GM12878 (cell line): ENCODE data around the gene KCNS1. TPM values are rescaled to one million over a fixed set of nuclear protein-coding genes. Genes with fewer than 3 reads are reported as not detected.

ENCODE experiments used
- ATAC-seq: fragments of 200-7000 bp; cut with Tn5 transposase; 3 replicates; pipeline ENCODE4 v1.9.1; 2020; ENCODE audit warnings: mild to moderate bottlenecking, moderate library complexity
- BruUV-seq: library from RNA; stranded (reverse); fragments of 400-500 nt; replicated peaks from 2 replicates; lab custom pipeline; 2021; lab: Mats Ljungman, UMichigan
- CTCF ChIA-PET: fragments of 300-600 bp; sonication (Branson Sonifier 250); formaldehyde crosslinking; extraction: SDS; loops from one replicate; lab custom pipeline; 2021; ENCODE audit warnings: inconsistent platforms; lab: Yijun Ruan, JAX
- POLR2A ChIA-PET: fragments of 350-600 bp; formaldehyde crosslinking; extraction: SDS; loops from one replicate; lab custom pipeline; 2021; ENCODE audit warnings: inconsistent platforms; lab: Charles Lee
- RAD21 ChIA-PET: fragments of 300-600 bp; sonication (Branson Sonifier 250); formaldehyde crosslinking; loops from one replicate; lab custom pipeline; 2023; ENCODE audit warnings: antibody characterized with exemption; ENCODE audit not compliant: unreplicated experiment; lab: Charles Lee
- SMC1A ChIA-PET: fragments of 300-600 bp; sonication (Branson Sonifier 250); formaldehyde crosslinking; loops from one replicate; lab custom pipeline; 2023; ENCODE audit not compliant: unreplicated experiment, uncharacterized antibody; lab: Charles Lee
- DNase-seq: peaks from one replicate; pipeline ENCODE4 v3.0.0-alpha.2; 2011; ENCODE audit warnings: low read depth, low spot score
- FAIRE-seq: peaks from 3 replicates; lab custom pipeline; 2011; peaks lifted over from hg19 to GRCh38; lab: Jason Lieb, UNC
- H2AFZ ChIP-seq: 2 replicates; pipeline ENCODE4 v1.6.0; 2011; ENCODE audit warnings: low read depth, low read length, control low read depth; ENCODE audit not compliant: control insufficient read depth
- H3K27ac ChIP-seq: 2 replicates; pipeline ENCODE4 v1.5.1; 2011; ENCODE audit warnings: control low read depth; ENCODE audit not compliant: control insufficient read depth, insufficient read depth
- H3K27me3 ChIP-seq, 2 experiments: replicated peaks in 1 of 2; 2 replicates each; pipeline versions ENCODE4 v1.6.0 to v1.6.1; 2011; ENCODE audit warnings: low read length in 1 of 2; ENCODE audit not compliant: control insufficient read depth in 2 of 2, insufficient read depth in 2 of 2
- H3K36me3 ChIP-seq, 2 experiments: 2 replicates each; pipeline ENCODE4 v1.5.1; 2011; ENCODE audit warnings: low read length in 1 of 2; ENCODE audit not compliant: control insufficient read depth in 2 of 2, insufficient read depth in 2 of 2
- H3K4me1 ChIP-seq: 2 replicates; pipeline ENCODE4 v1.6.1; 2011; ENCODE audit warnings: mild to moderate bottlenecking, low read length, moderate library complexity, mixed read lengths; ENCODE audit not compliant: control insufficient read depth, insufficient read depth
- H3K4me2 ChIP-seq: 2 replicates; pipeline ENCODE4 v1.6.0; 2011; ENCODE audit warnings: control low read depth; ENCODE audit not compliant: control insufficient read depth, insufficient read depth
- H3K4me3 ChIP-seq: fragments of 200-600 bp; sonication (generic); 2 replicates; pipeline ENCODE4 v1.5.1; 2016
- H3K79me2 ChIP-seq: 2 replicates; pipeline ENCODE4 v1.6.0; 2011; ENCODE audit warnings: low read length; ENCODE audit not compliant: control insufficient read depth, insufficient read depth
- H3K9ac ChIP-seq: 2 replicates; pipeline ENCODE4 v1.8.0; 2011; ENCODE audit warnings: low read length, control low read depth, mixed read lengths; ENCODE audit not compliant: control insufficient read depth, insufficient read depth
- H3K9me3 ChIP-seq: replicated peaks from 3 replicates; pipeline ENCODE4 v1.5.1; 2011; ENCODE audit warnings: mild to moderate bottlenecking, low read length; ENCODE audit not compliant: control insufficient read depth, insufficient read depth
- H4K20me1 ChIP-seq: 2 replicates; pipeline ENCODE4 v1.6.0; 2011; ENCODE audit not compliant: control insufficient read depth, insufficient read depth
- BACH1 ChIP-seq: fragments of 450-650 bp; IDR thresholded peaks from 2 replicates; pipeline ENCODE4 v1.6.1; 2017; ENCODE audit warnings: mild to moderate bottlenecking, borderline replicate concordance
- BHLHE40 ChIP-seq, 2 experiments: fragments of 450-650 bp in 1 of 2; IDR thresholded peaks; 2 replicates each; pipeline ENCODE4 v1.6.1; 2011 to 2017; ENCODE audit warnings: low read depth in 2 of 2, borderline replicate concordance in 1 of 2, improper control_type of control experiment in 1 of 2, low read length in 1 of 2, mild to moderate bottlenecking in 1 of 2
- BRCA1 ChIP-seq: IDR thresholded peaks from 2 replicates; pipeline ENCODE4 v1.6.1; 2011; ENCODE audit warnings: low read depth, low read length, improper control_type of control experiment
- SREBF1 ChIP-seq: IDR thresholded peaks from 2 replicates; pipeline ENCODE4 v1.6.1; 2012; ENCODE audit warnings: mild to moderate bottlenecking, low read length
- WGBS: methylation state at CpG from one replicate; pipeline ENCODE4 v1.1.6; 2016; ENCODE audit warnings: low lambda C conversion rate; ENCODE audit not compliant: insufficient replicate concordance, insufficient coverage; ENCODE audit errors: missing lambda C conversion rate; 5-methylcytosine and 5-hydroxymethylcytosine counted together
- in situ Hi-C: fragments of 300-500 bp; cut with MboI; formaldehyde crosslinking; loops from 9 replicates; pipeline ENCODE4 v1.14.3; 2018; ENCODE audit warnings: mixed read lengths
- intact Hi-C: fragments of 100-400 bp; cut with micrococcal nuclease; formaldehyde crosslinking; loops from one replicate; pipeline ENCODE4 v1.14.2; 2022; ENCODE audit not compliant: unreplicated experiment
- polyA plus RNA-seq, 11 experiments: library from polyadenylated mRNA; depleted of rRNA in 4 of 11; unstranded in 6 of 11; stranded (reverse) in 5 of 11; fragments of >200 nt; fragmentation: Nextera tagmentation in 4 of 11; fragmentation: Illumina TruSeq in 1 of 11; extraction: Ambion mirVana in 4 of 11; extraction: Trizol in 1 of 11; gene quantifications; 1 replicate in 1 of 11; 2 replicates in 10 of 11; pipeline versions ENCODE4 v1.2.1 to v1.2.3, GENCODE V29; 2011 to 2016; ENCODE audit warnings: inconsistent platforms in 2 of 11, missing spikeins in 2 of 11, low read depth in 1 of 11
- total RNA-seq, 4 experiments: library from RNA; depleted of rRNA in 3 of 4; stranded (reverse); fragments of >200 nt in 3 of 4; fragmentation: Illumina TruSeq in 1 of 4; extraction: Trizol in 1 of 4; gene quantifications; 2 replicates each; pipeline versions ENCODE4 v1.2.1 to v1.2.3, GENCODE V29; 2013 to 2021
- TF ChIP-seq, protein P1 (sequence below): IDR thresholded peaks from 2 replicates; pipeline ENCODE4 v1.6.1; 2011; ENCODE audit warnings: borderline replicate concordance, low read depth, mild to moderate bottlenecking, moderate library complexity, low read length; ENCODE audit not compliant: insufficient read depth, poor library complexity, severe bottlenecking

The KCNS1 gene
- total and polyA plus RNA-seq, 10 of the 15 experiments (the other 5 are each of a cell fraction or from before 2014, with no cell fraction given): not detected

DNA sequence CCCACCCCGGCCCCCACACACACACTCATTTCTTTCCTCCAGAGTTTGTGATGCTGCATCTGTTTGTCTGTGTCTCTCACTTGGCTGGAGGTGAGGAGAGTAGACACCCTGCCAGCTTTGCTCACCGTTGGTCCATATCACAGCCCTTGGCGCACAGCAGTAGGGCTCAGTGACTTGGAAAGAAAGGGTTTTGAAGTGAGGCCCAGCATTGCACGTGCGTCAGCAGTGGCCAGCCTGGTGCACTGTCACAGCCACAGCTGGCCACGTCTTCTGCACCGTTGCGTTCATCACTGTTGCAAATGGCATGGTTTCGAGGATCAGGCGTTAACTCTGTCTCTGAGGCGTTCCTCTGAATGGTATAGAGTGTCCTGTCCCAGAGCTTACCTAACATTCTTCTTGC lies 10.4 kb upstream of the KCNS1 start (continued):
- no peak for TF ChIP-seq BRCA1
- no peak for TF ChIP-seq SREBF1

DNA sequence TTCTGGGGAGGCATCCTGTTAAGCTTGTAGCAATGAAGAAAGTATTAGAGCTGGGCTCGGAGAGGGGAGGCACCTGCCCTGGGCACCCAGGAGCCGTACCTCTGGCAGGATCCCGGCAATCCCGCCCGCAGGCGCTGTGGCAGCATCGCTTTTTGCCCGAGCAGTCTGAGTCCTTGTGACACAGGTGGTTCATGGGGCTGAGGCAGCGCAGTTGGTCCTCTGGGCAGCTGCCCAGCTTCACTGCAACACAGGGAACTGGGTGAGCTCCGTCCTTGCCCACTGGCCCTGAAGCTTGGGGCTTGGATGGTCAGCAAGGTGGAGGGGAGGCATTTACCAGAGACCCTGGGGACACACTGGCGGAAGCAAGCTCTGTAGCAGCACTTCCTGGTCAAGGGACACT lies 9.4 kb upstream of the KCNS1 start:
- H3K4me2 ChIP-seq: no peak overlapping the region
- in situ Hi-C loops (no loop called here), intact Hi-C loops (no loop called here)
- 58% methylated on average over 11 of the region's 11 CpGs for WGBS
- no peak for DNase-seq
- peaks cover 2 to 3% of the 10 kb centered on the region in 2 experiments; a peak in 3 of 4 replicates for H3K27me3 ChIP-seq
- H3K36me3 ChIP-seq: no peaks in the 10 kb centered on the region
- ChIA-PET RAD21 (no interaction called here), CTCF (interaction anchor here (0.7 to 6.8 kb wide), 10 partner anchors 11 to 185 kb away, joined by 3 to 67 read pairs (median 8); no protein-coding TSS in a partner anchor), POLR2A (interaction anchor here (0.5 kb wide), 1 partner anchor 148 kb away, joined by 4 read pairs; no protein-coding TSS in a partner anchor), SMC1A (interaction anchor here (1.1 to 6.4 kb wide), 3 partner anchors 61 to 99 kb away, joined by 3 to 25 read pairs (median 14); no protein-coding TSS in a partner anchor)
- H2AFZ ChIP-seq: no peak overlapping the region
- no peaks in the 10 kb centered on the region for H3K9me3 ChIP-seq
- no peak overlapping the region for H3K9ac ChIP-seq
- no peaks in the 10 kb centered on the region for H3K79me2 ChIP-seq
- H3K4me3 ChIP-seq: no peak overlapping the region
- BruUV-seq: no TSS peak
- H3K4me1 ChIP-seq: no peaks in the 10 kb centered on the region
- TF ChIP-seq, protein P1, sequence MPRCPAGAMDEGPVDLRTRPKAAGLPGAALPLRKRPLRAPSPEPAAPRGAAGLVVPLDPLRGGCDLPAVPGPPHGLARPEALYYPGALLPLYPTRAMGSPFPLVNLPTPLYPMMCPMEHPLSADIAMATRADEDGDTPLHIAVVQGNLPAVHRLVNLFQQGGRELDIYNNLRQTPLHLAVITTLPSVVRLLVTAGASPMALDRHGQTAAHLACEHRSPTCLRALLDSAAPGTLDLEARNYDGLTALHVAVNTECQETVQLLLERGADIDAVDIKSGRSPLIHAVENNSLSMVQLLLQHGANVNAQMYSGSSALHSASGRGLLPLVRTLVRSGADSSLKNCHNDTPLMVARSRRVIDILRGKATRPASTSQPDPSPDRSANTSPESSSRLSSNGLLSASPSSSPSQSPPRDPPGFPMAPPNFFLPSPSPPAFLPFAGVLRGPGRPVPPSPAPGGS: no peak
- no peak for TF ChIP-seq BHLHE40 (IDR thresholded peaks at IDR 0.05; ENCODE audit: borderline replicate concordance in 1 of 2, low read depth in 2 of 2, low read length in 1 of 2)
- no peak for TF ChIP-seq BACH1
- H4K20me1 ChIP-seq: no peaks in the 10 kb centered on the region
- no peak overlapping the region for H3K27ac ChIP-seq
- no peak for ATAC-seq
- FAIRE-seq: no peak
